Activated naive CD4-positive, alpha-beta T cell treated with anti-CD3 and anti-CD28 coated beads, Interleukin-2, amount 50 U/mL, for 72 hours (primary cell): ENCODE results near the gene TBC1D30. TPM values are rescaled to one million over a fixed set of nuclear protein-coding genes. Genes with fewer than 3 reads are reported as not detected.
"Not testable (repeated sequence)": the region's sequence is repeated elsewhere in the genome, so short reads cannot be mapped to it uniquely, and the experiment has no call there.

Source experiments
- ATAC-seq, 2 donors: fragments of 150-1000 bp; cut with Tn5 transposase; 2 replicates each; pipeline ENCODE4 v1.10.0; 2021; ENCODE audit warnings: mild to moderate bottlenecking in 2 of 2, moderate library complexity in 2 of 2
- DNase-seq, 2 donors: peaks; one replicate each; pipeline ENCODE4 v3.0.0; 2021 to 2022; ENCODE audit warnings: low spot score in 2 of 2
- H3K27ac Mint-ChIP-seq, 2 donors: one replicate each; pipeline ENCODE4 v1.8.0; 2022; ENCODE audit warnings: mild to moderate bottlenecking in 2 of 2, mixed read lengths in 2 of 2
- H3K36me3 Mint-ChIP-seq, 2 donors: one replicate each; pipeline ENCODE4 v1.8.0; 2022; ENCODE audit warnings: mixed read lengths in 2 of 2
- H3K9me3 Mint-ChIP-seq, 2 donors: one replicate each; pipeline ENCODE4 v1.8.0; 2022; ENCODE audit warnings: mixed read lengths in 2 of 2
- total RNA-seq, 2 donors: library from RNA; stranded (reverse); gene quantifications; one replicate each; pipeline ENCODE4 v1.2.3, GENCODE V29; 2022

The TBC1D30 gene
- total RNA-seq, 2 donors from 2014 or later, result 0.27 to 0.41 TPM

GRCh38 chr12:64828713-64829112 lies 4.3 kb downstream of the TBC1D30 start:
- peaks cover 0 to 7% of the 10 kb centered on the region in 2 donors for H3K36me3 Mint-ChIP-seq
- ATAC-seq, result no peak
- H3K9me3 Mint-ChIP-seq, result no peaks in the 10 kb centered on the region
- no peak overlapping the region for H3K27ac Mint-ChIP-seq
- no peak for DNase-seq

DNA sequence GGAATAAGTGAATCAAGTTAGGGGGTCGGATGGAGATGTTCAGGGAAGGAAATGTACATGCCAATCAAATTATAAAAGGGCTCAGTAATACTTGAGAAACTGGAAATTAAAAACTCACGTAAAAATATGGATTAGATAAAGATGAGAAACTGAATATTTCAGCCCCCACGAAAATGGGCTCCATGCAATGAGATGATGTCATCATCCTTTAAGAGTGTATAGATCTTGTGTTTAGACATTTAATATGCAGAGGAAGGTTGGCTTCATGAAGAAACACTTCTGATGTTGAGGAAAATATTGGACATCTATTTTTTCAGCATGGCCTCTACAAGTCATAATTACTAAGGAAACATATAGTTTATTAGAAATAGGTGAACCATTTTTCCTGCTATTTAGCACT lies 9.5 kb downstream of the TBC1D30 start:
- no peak overlapping the region for H3K27ac Mint-ChIP-seq

GRCh38 chr12:64835901-64836300 lies 11.5 kb downstream of the TBC1D30 start:
- H3K27ac Mint-ChIP-seq, result no peak overlapping the region
- DNase-seq, result no peak
- H3K9me3 Mint-ChIP-seq, result no peaks in the 10 kb centered on the region
- H3K36me3 Mint-ChIP-seq, result no peaks in the 10 kb centered on the region
- no peak for ATAC-seq

More for the DNA sequence above, 9.5 kb downstream of the TBC1D30 start:
- Mint-ChIP-seq H3K9me3 (no peaks in the 10 kb centered on the region), H3K36me3 (no peaks in the 10 kb centered on the region)
- ATAC-seq, result no peak
- no peak for DNase-seq

DNA sequence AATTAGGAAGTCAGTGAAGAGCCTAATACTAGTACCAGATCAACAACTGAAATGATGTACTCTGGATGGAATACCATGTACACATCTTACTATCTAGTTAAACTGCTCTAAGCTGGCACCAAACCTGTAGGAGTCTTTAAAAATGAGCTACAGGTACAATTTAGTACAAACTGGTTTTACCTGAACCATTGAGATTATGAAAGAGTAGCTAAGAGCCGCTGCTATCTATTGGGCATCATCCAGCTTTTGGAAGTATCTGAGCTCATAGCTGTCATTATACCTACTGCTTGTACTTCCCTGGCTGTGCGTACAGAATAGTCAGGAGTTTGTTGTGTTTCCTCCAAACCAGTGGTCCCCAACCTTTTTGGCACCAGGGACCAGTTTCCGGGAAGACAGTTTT lies 12.4 kb downstream of the TBC1D30 start:
- Mint-ChIP-seq H3K36me3 (no peaks in the 10 kb centered on the region), H3K9me3 (no peaks in the 10 kb centered on the region), H3K27ac (no peak overlapping the region)
- DNase-seq (no peak), ATAC-seq (no peak)

GRCh38 chr12:64837427-64837826 lies 13.0 kb downstream of the TBC1D30 start:
- H3K36me3 Mint-ChIP-seq, result no peaks in the 10 kb centered on the region
- ATAC-seq (no peak), DNase-seq (no peak)
- no peaks in the 10 kb centered on the region for H3K9me3 Mint-ChIP-seq
- no peak overlapping the region for H3K27ac Mint-ChIP-seq

- Mint-ChIP-seq H3K36me3 (no peaks in the 10 kb centered on the region), H3K9me3 (no peaks in the 10 kb centered on the region), H3K27ac (no peak overlapping the region)
- ATAC-seq, result no peak
- DNase-seq, result no peak
These were observed 15.7 kb downstream of the TBC1D30 start for GRCh38 chr12:64840119-64840518.

GRCh38 chr12:64840949-64841717 lies 16.7 kb downstream of the TBC1D30 start:
- Mint-ChIP-seq H3K36me3 (no peaks in the 10 kb centered on the region), H3K9me3 (no peaks in the 10 kb centered on the region), H3K27ac (no peak overlapping the region)
- ATAC-seq (no peak), DNase-seq (no peak)

GRCh38 chr12:64848409-64848808 lies 24.0 kb downstream of the TBC1D30 start:
- peaks cover 9 to 17% of the 10 kb centered on the region in 2 donors for H3K9me3 Mint-ChIP-seq
- ATAC-seq, DNase-seq, H3K27ac Mint-ChIP-seq, H3K36me3 Mint-ChIP-seq: not testable (repeated sequence)

GRCh38 chr12:64858882-64859605 lies 34.6 kb downstream of the TBC1D30 start:
- Mint-ChIP-seq H3K9me3 (no peaks in the 10 kb centered on the region), H3K27ac (no peak overlapping the region), H3K36me3 (no peaks in the 10 kb centered on the region)
- no peak for DNase-seq
- no peak for ATAC-seq

DNA sequence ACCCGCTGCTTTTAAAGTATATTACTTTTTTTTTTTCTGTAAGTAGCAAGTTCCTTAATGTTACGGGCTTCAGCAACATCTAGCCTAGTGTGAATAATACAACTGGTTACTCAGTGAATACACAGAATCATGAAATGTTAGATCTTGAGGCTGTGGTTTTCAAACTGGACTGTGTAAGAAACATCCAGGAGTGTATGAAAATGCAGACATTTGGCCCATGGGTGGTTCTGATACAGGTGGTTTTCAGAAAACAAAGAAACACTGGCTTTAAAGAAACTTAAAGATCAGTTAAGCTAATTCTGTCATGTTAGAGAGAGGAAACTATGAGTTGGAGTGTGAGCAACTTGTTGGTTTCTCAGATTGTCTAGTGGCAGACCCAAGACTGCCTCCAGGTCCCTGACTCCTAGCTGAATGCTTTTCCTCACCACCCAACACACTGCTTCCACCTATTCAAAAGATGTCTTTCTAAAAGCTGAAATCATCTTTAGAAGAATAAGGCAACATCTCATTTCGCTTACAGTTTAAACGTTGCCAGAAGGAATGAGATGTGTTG lies 36.1 kb downstream of the TBC1D30 start:
- ATAC-seq (peak in 1 of 2 donors; percentile 61), DNase-seq (no peak)
- Mint-ChIP-seq H3K36me3 (no peaks in the 10 kb centered on the region), H3K27ac (no peak overlapping the region), H3K9me3 (no peaks in the 10 kb centered on the region)

DNA sequence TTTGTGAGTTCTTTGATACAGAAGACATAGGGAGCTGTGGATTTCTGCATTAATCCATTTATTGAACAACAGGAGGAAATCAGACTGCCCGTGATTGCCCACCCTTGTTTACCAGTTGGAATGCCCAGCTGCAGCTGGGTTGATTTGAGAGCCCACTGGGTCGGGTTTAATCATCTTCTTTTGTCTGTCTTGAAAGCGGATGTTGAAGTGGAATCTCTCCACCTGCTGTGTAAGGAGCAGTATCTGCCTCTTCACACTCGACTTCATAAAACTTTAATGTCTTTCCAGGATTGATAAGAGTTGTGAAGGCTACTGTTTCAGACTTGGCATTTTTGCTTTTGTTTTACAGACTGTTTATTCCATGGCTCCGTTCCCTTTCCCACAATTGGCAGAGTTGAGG lies 39.9 kb downstream of the TBC1D30 start:
- ATAC-seq (no peak), DNase-seq (no peak)
- H3K27ac Mint-ChIP-seq, result no peak overlapping the region
- no peaks in the 10 kb centered on the region for H3K9me3 Mint-ChIP-seq
- no peaks in the 10 kb centered on the region for H3K36me3 Mint-ChIP-seq

DNA sequence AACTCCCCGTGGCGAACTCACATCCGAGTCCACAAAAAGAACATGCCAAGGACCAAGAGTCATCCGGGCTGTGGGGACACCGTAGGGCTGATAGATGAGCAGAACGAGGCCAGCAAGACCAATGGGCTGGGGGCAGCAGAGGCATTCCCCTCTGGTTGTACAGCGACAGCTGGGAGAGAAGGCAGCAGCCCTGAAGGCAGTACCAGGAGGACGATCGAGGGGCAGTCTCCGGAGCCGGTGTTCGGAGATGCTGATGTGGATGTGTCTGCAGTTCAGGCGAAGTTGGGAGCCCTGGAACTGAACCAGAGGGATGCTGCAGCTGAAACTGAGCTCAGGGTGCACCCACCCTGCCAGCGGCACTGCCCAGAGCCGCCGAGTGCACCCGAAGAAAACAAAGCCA lies 50.7 kb downstream of the TBC1D30 start:
- no peak for ATAC-seq
- DNase-seq, result no peak
- Mint-ChIP-seq H3K36me3 (peaks cover 0 to 7% of the 10 kb centered on the region in 2 donors), H3K9me3 (peaks cover 0 to 8% of the 10 kb centered on the region in 2 donors), H3K27ac (no peak overlapping the region)

DNA sequence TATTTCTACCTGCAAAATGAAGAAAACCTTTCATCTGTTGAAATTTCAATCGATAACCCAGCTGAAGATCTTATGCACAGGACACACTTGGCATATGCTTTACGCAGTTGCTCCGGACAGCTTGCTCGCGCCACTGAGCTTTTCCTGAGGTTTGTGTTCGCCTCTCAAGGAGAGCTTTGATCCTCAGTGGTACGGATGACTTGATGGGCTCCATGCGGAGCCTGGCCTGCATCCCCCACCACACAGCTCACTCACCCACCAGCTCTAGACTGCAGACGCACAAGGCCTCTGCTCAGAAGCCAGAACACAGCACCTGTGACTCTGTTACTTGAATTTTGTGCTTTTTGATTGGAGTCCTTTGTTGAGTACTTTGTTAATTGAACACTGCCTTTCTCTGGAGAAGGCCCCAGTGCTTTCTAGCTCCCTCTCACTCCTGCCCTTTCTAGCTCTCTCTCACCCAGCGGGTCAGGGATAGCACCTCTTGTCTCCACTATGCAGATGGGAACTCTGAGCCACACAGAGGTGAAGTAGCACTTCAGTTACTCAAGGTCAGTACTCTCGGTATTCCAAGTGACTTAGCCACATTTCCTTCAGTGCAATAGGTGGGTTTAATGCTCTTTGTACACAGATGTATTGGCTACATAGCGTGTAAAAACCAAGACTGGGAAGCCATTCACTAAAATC lies 52.1 kb downstream of the TBC1D30 start:
- ATAC-seq (peak; percentile 20 to 51), DNase-seq (no peak)
- Mint-ChIP-seq H3K9me3 (peaks cover 0 to 8% of the 10 kb centered on the region in 2 donors), H3K27ac (peak overlapping the region in 1 of 2 donors; percentile 55), H3K36me3 (peaks cover 0 to 9% of the 10 kb centered on the region in 2 donors)

- Mint-ChIP-seq H3K9me3 (peaks cover 0 to 8% of the 10 kb centered on the region in 2 donors), H3K27ac (peak overlapping the region; percentile 55 to 94), H3K36me3 (peaks cover 0 to 9% of the 10 kb centered on the region in 2 donors)
- ATAC-seq (peak; percentile 58 to 86), DNase-seq (no peak)
These were observed 53.0 kb downstream of the TBC1D30 start for GRCh38 chr12:64877363-64878004.

GRCh38 chr12:64882687-64883086 lies 58.2 kb downstream of the TBC1D30 start:
- no peak for ATAC-seq
- Mint-ChIP-seq H3K27ac (no peak overlapping the region), H3K9me3 (peaks cover 0 to 8% of the 10 kb centered on the region in 2 donors)

More at GRCh38 chr12:64882687-64883086, 58.2 kb downstream of the TBC1D30 start:
- H3K36me3 Mint-ChIP-seq, result peaks cover 0 to 9% of the 10 kb centered on the region in 2 donors
- DNase-seq, result no peak
